Measurements from ENCODE around the gene MORC1.
"Not testable (repeated sequence)": the region's sequence is repeated elsewhere in the genome, so short reads cannot be mapped to it uniquely, and the experiment has no call there.

MORC1 gene

GRCh38 chr3:109098079-109098644, 19.8 kb downstream of the MORC1 start:
- no peak for DNase-seq (ENCODE audit: low read depth)

- no peak for DNase-seq (ENCODE audit: low read depth)
Measured at GRCh38 chr3:109095166-109095565, 22.8 kb downstream of the MORC1 start.

GRCh38 chr3:109093561-109093960, 24.4 kb downstream of the MORC1 start:
- no peak for DNase-seq (ENCODE audit: low read depth)

GRCh38 chr3:109091846-109092245, 26.1 kb downstream of the MORC1 start:
- DNase-seq (ENCODE audit: low read depth): no peak

- no peak for DNase-seq (ENCODE audit: low read depth)
Measured at GRCh38 chr3:109089265-109089664, 28.7 kb downstream of the MORC1 start.

GRCh38 chr3:109081746-109082510, 36.0 kb downstream of the MORC1 start:
- no peak for DNase-seq (ENCODE audit: low read depth)

- DNase-seq (ENCODE audit: low read depth): not testable (repeated sequence)
Measured at GRCh38 chr3:109080090-109080489, 37.8 kb downstream of the MORC1 start.

GRCh38 chr3:109073116-109073515, 44.8 kb downstream of the MORC1 start:
- no peak for DNase-seq (ENCODE audit: low read depth)

GRCh38 chr3:109072194-109072593, 45.7 kb downstream of the MORC1 start:
- no peak for DNase-seq (ENCODE audit: low read depth)

GRCh38 chr3:109071350-109072142, 46.4 kb downstream of the MORC1 start:
- no peak for DNase-seq (ENCODE audit: low read depth)

- no peak for DNase-seq (ENCODE audit: low read depth)
Measured at GRCh38 chr3:109070211-109070610, 47.7 kb downstream of the MORC1 start.

- DNase-seq (ENCODE audit: low read depth): no peak
Measured at GRCh38 chr3:109066864-109067263, 51.1 kb downstream of the MORC1 start.

- no peak for DNase-seq (ENCODE audit: low read depth)
Measured at GRCh38 chr3:109059264-109059663, 58.7 kb downstream of the MORC1 start.

GRCh38 chr3:109057616-109058015, 60.3 kb downstream of the MORC1 start:
- DNase-seq (ENCODE audit: low read depth): no peak

- DNase-seq (ENCODE audit: low read depth): no peak
Measured at GRCh38 chr3:109057056-109057455, 60.9 kb downstream of the MORC1 start.

GRCh38 chr3:109050591-109051167, 67.3 kb downstream of the MORC1 start:
- no peak for DNase-seq (ENCODE audit: low read depth)

- DNase-seq (ENCODE audit: low read depth): no peak
Measured at GRCh38 chr3:109047366-109047765, 70.6 kb downstream of the MORC1 start.

GRCh38 chr3:109045271-109046040, 72.5 kb downstream of the MORC1 start:
- no peak for DNase-seq (ENCODE audit: low read depth)

GRCh38 chr3:109035082-109035481, 82.9 kb downstream of the MORC1 start:
- no peak for DNase-seq (ENCODE audit: low read depth)

- DNase-seq (ENCODE audit: low read depth): no peak
Measured at GRCh38 chr3:109033000-109033660, 84.8 kb downstream of the MORC1 start.

- no peak for DNase-seq (ENCODE audit: low read depth)
Measured at GRCh38 chr3:109028753-109029152, 89.2 kb downstream of the MORC1 start.
